KMS-11 (cell line): ENCODE data around the gene IGSF22.
A peak's percentile ranks its signal among the peaks of the same experiment; 100 is the strongest.

Experiments used
- H2AFZ ChIP-seq: fragments of 200-600 bp; sonication (generic); 2 replicates; pipeline ENCODE4 v1.6.1; 2016; ENCODE audit warnings: antibody characterized with exemption, mixed run types, low read depth
- H3K27ac ChIP-seq: fragments of 200-600 bp; sonication (generic); 2 replicates; pipeline ENCODE4 v1.6.1; 2016; ENCODE audit warnings: mild to moderate bottlenecking, mixed run types
- H3K27me3 ChIP-seq: fragments of 200-600 bp; sonication (generic); 2 replicates; pipeline ENCODE4 v1.6.1; 2017; ENCODE audit warnings: mild to moderate bottlenecking, low read depth, mixed run types, moderate library complexity; ENCODE audit not compliant: insufficient read depth
- H3K36me3 ChIP-seq: fragments of 200-600 bp; sonication (generic); 2 replicates; pipeline ENCODE4 v1.6.1; 2017; ENCODE audit warnings: mild to moderate bottlenecking, mixed run types; ENCODE audit not compliant: insufficient read depth
- H3K4me1 ChIP-seq: fragments of 200-600 bp; sonication (generic); 2 replicates; pipeline ENCODE4 v1.6.1; 2016; ENCODE audit warnings: mild to moderate bottlenecking, low read depth, mixed run types; ENCODE audit not compliant: poor library complexity, severe bottlenecking
- H3K4me2 ChIP-seq: fragments of 200-600 bp; sonication (generic); 2 replicates; pipeline ENCODE4 v1.7.0; 2016; ENCODE audit warnings: mild to moderate bottlenecking, mixed run types
- H3K4me3 ChIP-seq: fragments of 200-600 bp; sonication (generic); IDR thresholded peaks from 2 replicates; pipeline ENCODE4 v1.6.1; 2017; ENCODE audit warnings: low read depth, low read length, mixed read lengths; ENCODE audit not compliant: insufficient read depth
- H3K79me2 ChIP-seq: fragments of 200-600 bp; sonication (generic); 2 replicates; pipeline ENCODE4 v1.6.1; 2016; ENCODE audit warnings: low read depth, mixed run types; ENCODE audit not compliant: insufficient read depth
- H3K9ac ChIP-seq: fragments of 200-600 bp; sonication (generic); 2 replicates; pipeline ENCODE4 v1.6.1; 2016; ENCODE audit warnings: mild to moderate bottlenecking, mixed run types
- H4K20me1 ChIP-seq: fragments of 200-600 bp; sonication (generic); 2 replicates; pipeline ENCODE4 v1.6.1; 2016; ENCODE audit warnings: mild to moderate bottlenecking, mixed run types; ENCODE audit not compliant: insufficient read depth
- CTCF ChIP-seq: fragments of 200-600 bp; sonication (generic); conservative IDR thresholded peaks from 2 replicates; pipeline ENCODE4 v1.6.1; 2017; ENCODE audit warnings: low read depth, mild to moderate bottlenecking, antibody characterized with exemption, low read length, moderate library complexity, mixed read lengths

The IGSF22 gene

GRCh38 chr11:18771266-18772035, 45.5 kb upstream of the IGSF22 start:
- H3K4me3 ChIP-seq, result no peak overlapping the region
- no peaks in the 10 kb centered on the region for H3K79me2 ChIP-seq
- no peak for TF ChIP-seq CTCF
- no peak overlapping the region for H3K9ac ChIP-seq
- H3K4me1 ChIP-seq, result peaks cover 33% of the 10 kb centered on the region
- H3K27ac ChIP-seq, result no peak overlapping the region
- no peak overlapping the region for H2AFZ ChIP-seq
- no peaks in the 10 kb centered on the region for H3K36me3 ChIP-seq
- H3K27me3 ChIP-seq, result no peaks in the 10 kb centered on the region
- no peak overlapping the region for H3K4me2 ChIP-seq
- no peaks in the 10 kb centered on the region for H4K20me1 ChIP-seq

GRCh38 chr11:18770479-18771125, 44.6 kb upstream of the IGSF22 start:
- H4K20me1 ChIP-seq, result no peaks in the 10 kb centered on the region
- no peak overlapping the region for H3K4me3 ChIP-seq
- H3K4me2 ChIP-seq, result peak overlapping the region; percentile 60
- H3K79me2 ChIP-seq, result no peaks in the 10 kb centered on the region
- peak overlapping the region; percentile 55; the same call in 1 of the 2 replicates for H2AFZ ChIP-seq
- H3K9ac ChIP-seq, result no peak overlapping the region
- no peak for TF ChIP-seq CTCF
- H3K4me1 ChIP-seq, result peaks cover 33% of the 10 kb centered on the region
- no peaks in the 10 kb centered on the region for H3K36me3 ChIP-seq
- no peaks in the 10 kb centered on the region for H3K27me3 ChIP-seq
- H3K27ac ChIP-seq, result no peak overlapping the region

GRCh38 chr11:18769802-18770456, 43.9 kb upstream of the IGSF22 start:
- Histone ChIP-seq H3K9ac (0 out of 2 replicates have a peak overlapping the region, but pooled peaks have one; percentile 11), H3K4me3 (no peak overlapping the region), H3K4me2 (peak overlapping the region; percentile 60), H3K79me2 (no peaks in the 10 kb centered on the region), H3K36me3 (no peaks in the 10 kb centered on the region), H3K27ac (peak overlapping the region; percentile 34), H3K27me3 (no peaks in the 10 kb centered on the region), H3K4me1 (peaks cover 33% of the 10 kb centered on the region), H2AFZ (peak overlapping the region; percentile 55), H4K20me1 (no peaks in the 10 kb centered on the region)
- no peak for TF ChIP-seq CTCF

- no peaks in the 10 kb centered on the region for H4K20me1 ChIP-seq
- H3K79me2 ChIP-seq, result no peaks in the 10 kb centered on the region
- no peaks in the 10 kb centered on the region for H3K36me3 ChIP-seq
- no peak for TF ChIP-seq CTCF
- no peak overlapping the region for H3K4me3 ChIP-seq
- no peaks in the 10 kb centered on the region for H3K27me3 ChIP-seq
- H3K4me1 ChIP-seq, result peaks cover 33% of the 10 kb centered on the region
- H3K4me2 ChIP-seq, result peak overlapping the region; percentile 13; the same call in 1 of the 2 replicates
- no peak overlapping the region for H3K9ac ChIP-seq
- no peak overlapping the region for H3K27ac ChIP-seq
- H2AFZ ChIP-seq, result no peak overlapping the region
Measured at GRCh38 chr11:18768978-18769377, 43.0 kb upstream of the IGSF22 start.
